GM21737 (cell line): ENCODE results near the gene ASIP.
"Not testable (repeated sequence)": the region's sequence is repeated elsewhere in the genome, so short reads cannot be mapped to it uniquely, and the experiment has no call there.

Source experiments
- ATAC-seq: cut with Tn5 transposase; IDR thresholded peaks from one replicate; pipeline ENCODE4 v1.9.1; 2021; ENCODE audit warnings: mild to moderate bottlenecking, moderate library complexity; ENCODE audit not compliant: unreplicated experiment

ASIP gene

GRCh38 chr20:34240693-34241615 lies at the start of gene ASIP:
Gene ASIP, plus strand, starts transcription at chr20:34241423. Its CDS starts 18,952 bp downstream, at chr20:34260375.
- no peak for ATAC-seq

GRCh38 chr20:34193051-34193450 lies 48.2 kb upstream of the ASIP start:
- no peak for ATAC-seq

- no peak for ATAC-seq
These were observed 42.0 kb upstream of the ASIP start for GRCh38 chr20:34199183-34199582.

GRCh38 chr20:34200023-34200422 lies 41.2 kb upstream of the ASIP start:
- no peak for ATAC-seq

GRCh38 chr20:34201531-34201930 lies 39.7 kb upstream of the ASIP start:
- no peak for ATAC-seq

GRCh38 chr20:34205172-34205880 lies 35.9 kb upstream of the ASIP start:
- not testable (repeated sequence) for ATAC-seq

- no peak for ATAC-seq
These were observed 32.1 kb upstream of the ASIP start for GRCh38 chr20:34209111-34209510.

GRCh38 chr20:34210271-34210670 lies 31.0 kb upstream of the ASIP start:
- ATAC-seq, result no peak

- ATAC-seq, result no peak
These were observed 29.6 kb upstream of the ASIP start for GRCh38 chr20:34211591-34211990.

- ATAC-seq, result no peak
These were observed 28.0 kb upstream of the ASIP start for GRCh38 chr20:34213213-34213612.

GRCh38 chr20:34215711-34216381 lies 25.4 kb upstream of the ASIP start:
- no peak for ATAC-seq

GRCh38 chr20:34216382-34216742 lies 24.9 kb upstream of the ASIP start:
- ATAC-seq, result no peak

GRCh38 chr20:34220561-34220960 lies 20.7 kb upstream of the ASIP start:
- ATAC-seq, result no peak

- no peak for ATAC-seq
These were observed 19.0 kb upstream of the ASIP start for GRCh38 chr20:34222208-34222607.

GRCh38 chr20:34224251-34224650 lies 17.0 kb upstream of the ASIP start:
- ATAC-seq, result not testable (repeated sequence)

- no peak for ATAC-seq
These were observed 9.6 kb upstream of the ASIP start for GRCh38 chr20:34231634-34232033.

- ATAC-seq, result no peak
These were observed 8.6 kb upstream of the ASIP start for GRCh38 chr20:34232494-34233087.

- ATAC-seq, result no peak
These were observed 7.5 kb upstream of the ASIP start for GRCh38 chr20:34233687-34234086.

- no peak for ATAC-seq
These were observed 5.3 kb upstream of the ASIP start for GRCh38 chr20:34235875-34236274.

- ATAC-seq, result no peak
These were observed 3.3 kb upstream of the ASIP start for GRCh38 chr20:34237942-34238341.

- no peak for ATAC-seq
These were observed 1.1 kb upstream of the ASIP start for GRCh38 chr20:34240121-34240520.
